Measurements from ENCODE around the gene KIZ. TPM values are rescaled to one million over a fixed set of nuclear protein-coding genes. Genes with fewer than 3 reads are reported as not detected.

The KIZ gene
- polyA plus RNA-seq, 4 donors: 24.1 to 38.5 (median 34.8) TPM

DNA sequence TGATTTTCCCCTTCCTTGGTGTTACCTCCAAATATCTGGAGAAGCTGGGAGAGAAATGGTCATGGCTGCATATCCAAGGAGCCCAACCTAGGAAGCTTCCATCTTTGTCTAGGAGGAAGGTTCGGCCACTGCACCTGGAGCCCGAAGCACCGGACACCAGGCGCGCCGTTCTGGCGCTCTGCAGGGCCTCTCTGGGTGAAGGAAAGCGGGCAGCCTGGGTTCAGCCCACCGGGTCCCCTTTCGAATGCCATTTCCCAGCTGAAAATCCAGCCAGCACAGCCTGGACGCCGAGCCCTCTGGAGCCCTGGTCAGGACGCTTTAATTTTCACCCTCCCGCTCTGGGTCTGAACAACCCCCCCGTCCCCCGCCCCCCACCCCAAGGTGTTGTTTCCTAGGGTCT, 21.0 kb upstream of the KIZ start:
- no peak for DNase-seq (ENCODE audit: low read depth in 4 of 4, low spot score in 3 of 4)

DNA sequence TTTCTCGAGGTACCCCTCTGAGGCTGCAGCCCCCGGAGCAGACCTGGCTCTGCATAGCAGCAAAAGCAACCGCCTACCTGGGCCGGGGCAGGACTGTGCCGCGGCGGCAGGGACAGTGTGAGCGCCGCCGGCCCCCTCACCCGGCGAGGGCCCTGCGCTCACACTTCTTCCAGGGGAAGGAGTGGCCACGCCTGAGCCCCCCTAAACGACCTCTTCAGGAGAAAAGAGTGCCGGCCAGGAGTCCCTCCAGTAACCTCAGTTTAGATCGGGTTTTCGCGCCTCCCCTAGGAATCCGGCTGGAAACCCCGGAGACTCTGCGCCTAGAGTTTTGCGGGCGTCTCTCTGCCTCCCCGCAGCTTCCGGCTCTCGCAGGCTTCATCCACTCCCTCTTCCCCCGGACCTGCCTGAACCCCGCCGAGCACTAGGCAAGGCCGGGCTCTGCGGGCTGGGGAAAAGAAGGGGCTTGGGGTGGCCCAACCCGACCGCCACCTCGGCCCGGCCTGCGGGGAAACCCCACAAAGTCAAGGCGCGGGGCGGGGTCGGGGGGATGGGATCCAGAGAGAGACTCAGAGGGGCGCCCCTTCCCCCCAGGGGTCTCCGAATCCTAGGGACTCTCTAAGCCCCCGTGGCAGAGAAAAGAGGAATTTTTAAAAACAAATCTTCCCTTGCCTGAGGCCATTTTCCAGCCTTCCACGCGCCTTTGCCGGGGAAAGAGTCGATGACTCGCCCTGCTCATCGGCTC, 20.3 kb upstream of the KIZ start:
- DNase-seq (ENCODE audit: low read depth in 4 of 4, low spot score in 3 of 4): no peak

DNA sequence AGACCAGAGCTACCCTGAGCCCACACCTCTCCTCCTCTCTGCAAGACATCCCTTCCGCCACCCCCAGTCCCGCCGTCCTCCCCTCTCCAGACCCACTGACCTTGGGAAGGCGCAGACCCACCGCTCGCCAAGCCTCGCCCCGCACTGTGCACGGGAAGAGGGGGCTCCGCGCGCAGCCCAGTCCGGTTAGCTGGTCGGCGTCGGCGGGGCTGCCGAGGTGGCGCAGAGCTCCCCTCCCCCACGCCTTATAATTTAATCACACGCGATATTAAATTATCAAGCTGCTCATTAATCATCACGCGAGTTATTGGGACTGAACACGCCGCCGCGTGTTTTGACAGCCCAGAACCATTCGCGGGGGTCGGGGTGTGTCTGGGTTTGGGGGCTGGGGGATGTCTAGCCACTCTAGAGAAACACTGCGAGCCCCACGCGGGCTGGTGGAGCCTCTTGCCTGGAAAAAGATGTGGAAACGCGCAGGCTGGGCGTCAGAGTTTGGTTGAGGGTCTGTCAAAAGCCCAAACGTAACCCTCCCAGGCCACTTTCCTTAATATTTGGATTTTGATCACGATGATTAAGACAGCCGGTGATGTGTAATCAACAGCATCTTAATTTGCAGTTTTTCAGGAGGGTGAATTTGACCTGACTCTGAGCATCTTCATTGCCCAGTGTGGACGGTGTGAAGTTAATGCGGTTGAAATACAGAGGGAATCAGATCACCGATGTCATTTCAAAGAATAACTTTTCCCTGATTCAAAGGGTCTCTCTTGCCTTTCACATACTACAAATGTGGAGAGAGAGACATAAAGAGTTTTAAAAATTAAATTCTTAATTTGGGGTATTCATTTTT, 19.5 kb upstream of the KIZ start, which contains the start of gene LINC00237:
TSS of gene LINC00237 (minus strand) at position 188 of the 847 bp plus-strand sequence.
- no peak for DNase-seq (ENCODE audit: low read depth in 4 of 4, low spot score in 3 of 4)

DNA sequence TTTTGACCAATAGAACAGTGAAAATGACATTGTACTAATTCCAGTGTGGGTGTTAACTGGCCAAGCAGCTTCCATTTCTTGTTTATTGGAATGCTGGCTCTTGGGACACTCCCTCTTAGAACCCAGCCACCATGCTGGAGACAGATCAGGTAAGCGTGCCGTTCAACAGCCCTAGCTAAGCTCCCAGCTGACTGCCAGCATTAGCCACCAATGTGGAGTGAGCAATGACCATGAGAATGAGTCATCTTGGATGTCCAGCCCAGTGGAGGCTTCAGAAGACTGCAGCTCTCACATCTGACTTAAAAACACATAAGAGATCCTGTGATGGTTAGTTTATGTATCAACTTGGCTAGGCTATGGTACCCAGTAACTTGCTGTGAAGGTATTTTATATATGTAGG, 16.7 kb upstream of the KIZ start:
- no peak for DNase-seq (ENCODE audit: low read depth in 4 of 4, low spot score in 3 of 4)

DNA sequence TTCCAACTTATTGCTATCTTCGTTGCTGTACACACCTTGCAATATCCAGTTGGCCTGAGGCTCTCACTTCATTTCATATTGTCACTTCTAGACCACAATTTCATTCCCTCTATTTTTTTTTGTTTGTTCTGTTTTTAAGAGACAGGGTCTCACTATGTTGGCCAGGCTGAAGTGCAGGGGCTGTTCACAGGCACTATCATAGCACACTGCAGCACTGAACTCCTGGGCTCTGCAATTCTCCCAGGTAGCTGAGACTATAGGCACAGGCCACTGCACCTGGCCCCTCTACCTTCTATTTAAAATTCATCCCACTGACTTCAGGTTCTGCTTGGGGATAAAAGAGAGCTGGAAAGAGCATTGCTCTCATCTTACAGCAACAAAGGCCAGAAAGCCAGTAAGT, 15.1 kb upstream of the KIZ start:
- DNase-seq (ENCODE audit: low read depth in 4 of 4, low spot score in 3 of 4): no peak

DNA sequence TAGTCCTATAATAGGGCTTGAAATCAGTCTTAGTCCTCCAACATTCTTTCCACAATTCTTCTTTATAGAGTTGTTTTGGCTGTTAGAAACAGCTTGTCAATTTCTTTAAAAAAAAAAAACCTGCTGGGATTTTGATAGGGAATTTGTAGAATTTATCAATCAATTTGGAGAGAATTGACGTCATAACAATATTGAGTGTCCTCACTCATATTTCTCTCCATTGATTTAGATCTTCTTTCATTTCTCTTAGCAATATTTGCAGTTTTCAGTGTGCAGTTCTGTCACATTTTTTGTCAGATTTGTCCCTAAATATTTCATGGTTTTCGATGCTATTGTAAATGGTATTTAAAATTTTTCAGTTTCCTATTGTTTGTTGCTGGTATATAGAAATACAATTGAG, 14.5 kb upstream of the KIZ start:
- no peak for DNase-seq (ENCODE audit: low read depth in 4 of 4, low spot score in 3 of 4)

DNA sequence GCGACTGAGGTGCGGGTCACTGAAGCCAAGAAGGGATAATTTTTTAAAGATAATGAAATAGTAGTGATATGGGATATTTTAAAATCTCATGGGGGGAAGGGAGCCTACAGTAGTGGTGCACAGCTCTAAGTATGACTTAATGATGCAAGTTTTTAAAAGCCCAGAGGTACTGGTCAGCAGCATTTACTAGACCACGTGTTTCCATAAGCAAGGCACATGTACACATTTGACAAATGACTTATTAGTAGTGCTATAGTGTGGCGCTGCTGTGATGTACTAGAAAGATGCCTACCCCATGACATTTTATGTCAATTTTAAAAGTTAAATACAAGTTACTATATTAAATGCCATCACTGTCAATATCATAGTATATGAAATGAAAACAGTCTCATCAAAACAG, 12.2 kb upstream of the KIZ start:
- DNase-seq (ENCODE audit: low read depth in 4 of 4, low spot score in 3 of 4): no peak

DNA sequence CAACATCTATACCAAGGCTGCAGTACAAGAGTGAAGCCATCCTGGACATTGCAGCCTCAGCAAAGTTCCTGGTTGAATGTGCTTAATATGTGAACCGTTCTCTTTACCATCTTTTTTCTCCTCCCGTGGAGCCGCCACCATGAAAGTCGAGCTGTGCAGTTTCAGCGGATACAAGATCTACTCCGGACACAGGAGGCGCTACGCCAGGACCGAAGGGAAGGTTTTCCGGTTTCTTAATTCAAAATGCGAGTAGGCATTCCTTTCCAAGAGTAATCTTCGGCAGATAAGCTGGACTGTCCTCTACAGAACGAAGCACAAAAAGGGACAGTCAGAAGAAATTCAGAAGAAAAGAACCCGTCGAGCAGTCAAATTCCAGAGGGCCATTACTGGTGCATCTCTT, 11.3 kb upstream of the KIZ start:
- DNase-seq (ENCODE audit: low read depth in 4 of 4, low spot score in 3 of 4): no peak

DNA sequence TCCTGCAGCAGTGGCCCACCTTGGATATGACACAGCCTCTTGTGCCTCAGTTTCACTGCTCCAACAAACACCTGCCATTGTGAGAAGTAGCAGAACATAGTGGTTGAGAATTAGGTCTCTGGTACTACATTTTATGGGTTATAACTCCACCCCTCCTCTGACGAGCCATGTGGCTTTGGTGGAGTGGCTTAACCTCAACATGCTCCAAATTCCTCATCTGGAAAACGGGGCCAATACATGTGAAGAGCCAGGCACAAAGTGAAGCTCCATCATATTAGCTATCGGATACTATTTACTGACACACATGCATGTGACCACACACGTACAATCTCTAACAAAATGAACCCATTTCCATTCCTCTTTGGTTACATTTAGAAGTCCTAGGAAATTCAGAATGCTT, 8.4 kb upstream of the KIZ start:
- no peak for DNase-seq (ENCODE audit: low read depth in 4 of 4, low spot score in 3 of 4)

DNA sequence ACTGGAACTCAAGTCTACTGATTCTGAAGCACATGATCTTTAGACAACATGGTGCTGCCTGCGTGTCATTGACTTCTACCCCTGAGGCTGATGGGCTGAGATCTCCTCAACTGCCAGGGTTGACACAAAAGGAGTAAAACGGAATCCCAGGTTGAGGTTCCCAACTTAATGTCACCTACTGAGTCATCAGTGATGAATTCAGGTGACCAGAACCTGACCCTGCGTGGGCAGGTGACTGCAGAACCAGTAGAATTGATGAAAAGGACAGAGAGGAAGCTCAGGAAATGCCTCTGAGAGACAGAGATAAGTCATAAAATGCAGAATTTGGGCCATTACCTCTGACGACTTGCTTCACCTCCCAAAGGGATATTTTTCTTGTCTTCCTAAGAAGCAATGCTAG, 7.7 kb upstream of the KIZ start:
- DNase-seq (ENCODE audit: low read depth in 4 of 4, low spot score in 3 of 4): no peak

DNA sequence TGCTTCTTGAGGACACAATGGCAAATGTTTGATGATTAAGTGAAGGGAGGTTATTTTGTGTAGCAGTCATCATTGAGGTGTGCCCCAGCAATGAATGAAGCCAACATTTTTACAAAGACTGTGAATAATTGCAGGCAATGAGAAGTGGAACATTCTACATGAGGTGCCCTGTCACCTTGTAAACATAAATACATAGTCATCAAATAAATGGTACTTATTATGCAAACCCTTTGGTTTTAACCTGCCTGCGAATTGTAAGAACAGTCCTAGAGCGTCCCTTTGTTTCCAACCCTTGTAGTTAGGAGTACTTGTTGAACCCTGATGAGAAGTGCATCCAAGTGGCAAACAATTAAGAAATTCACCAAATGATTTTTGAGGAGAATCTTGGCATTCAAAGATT, 7.1 kb upstream of the KIZ start:
- DNase-seq (ENCODE audit: low read depth in 4 of 4, low spot score in 3 of 4): no peak

DNA sequence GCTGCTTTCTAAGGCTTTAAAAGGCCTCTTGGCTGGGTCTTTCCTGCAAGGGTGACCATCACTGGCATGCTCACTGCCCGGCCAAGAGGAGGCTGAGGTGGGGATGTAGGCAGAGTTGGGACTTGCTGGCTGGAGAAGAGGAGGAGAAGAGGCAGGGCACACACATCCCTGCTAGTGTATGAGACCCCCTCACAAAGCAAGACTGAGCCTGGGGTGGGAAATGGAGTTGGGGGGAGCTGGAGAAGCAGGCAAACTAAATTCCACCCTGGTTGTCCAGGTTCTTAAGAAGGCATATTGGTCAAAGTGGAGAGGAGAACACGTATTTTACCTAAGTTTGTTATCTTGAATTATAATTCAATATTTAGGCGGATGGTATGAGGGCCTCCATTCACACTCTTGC, 1.7 kb upstream of the KIZ start:
- DNase-seq (ENCODE audit: low read depth in 4 of 4, low spot score in 3 of 4): no peak

DNA sequence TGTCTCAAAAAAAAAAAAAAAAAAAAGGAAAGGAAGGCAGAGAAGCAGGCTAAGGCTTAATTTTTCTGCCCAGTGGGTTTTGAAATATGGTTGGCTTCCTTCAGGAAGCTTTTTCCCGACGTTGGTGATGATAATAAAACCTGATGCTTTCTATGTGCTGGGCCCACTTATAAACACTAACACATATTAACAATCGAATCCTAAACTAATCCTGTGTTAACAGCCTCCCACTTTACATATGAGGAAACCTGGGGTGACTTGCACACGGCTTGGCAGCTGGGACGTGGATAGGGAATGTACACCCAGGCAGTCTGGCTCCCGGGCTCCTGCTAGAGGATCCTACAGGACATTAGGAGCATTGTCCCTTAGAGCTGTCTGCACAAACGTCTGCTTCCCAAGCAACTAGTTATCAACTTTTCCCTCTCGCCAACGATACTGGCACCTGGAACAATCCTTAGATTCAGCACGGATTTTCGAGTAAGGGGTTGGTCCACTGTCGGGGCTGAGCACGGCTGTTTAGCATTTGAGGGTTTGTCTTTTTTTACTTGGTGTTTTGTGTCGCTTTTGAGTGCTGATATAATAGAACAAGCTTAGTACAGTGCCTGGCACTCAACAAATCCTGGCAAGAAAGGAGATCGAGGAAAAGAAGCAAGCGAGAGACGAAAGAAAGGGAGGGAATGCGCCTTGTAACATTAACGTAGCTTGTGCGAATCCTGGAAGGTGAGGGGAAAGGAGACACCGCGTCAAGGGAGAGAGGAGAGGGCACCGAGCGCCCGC, 622 bp upstream of the KIZ start:
- peak in 1 of 4 donors; percentile 71 for DNase-seq (ENCODE audit: low read depth in 4 of 4, low spot score in 3 of 4)

DNA sequence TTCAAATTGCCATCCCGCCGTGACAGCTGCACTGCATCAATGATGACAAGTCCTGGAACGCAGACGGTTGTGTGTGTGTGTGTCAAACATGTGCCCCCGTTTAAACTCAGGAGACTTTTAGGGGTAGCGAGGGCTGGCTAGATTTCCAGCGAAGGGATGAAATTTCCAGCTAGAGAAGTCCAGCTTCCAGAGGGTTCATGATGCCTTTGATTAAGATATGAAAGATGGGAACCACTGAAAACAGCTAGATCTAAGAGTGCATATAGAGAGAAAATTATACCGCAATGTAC, 644 bp downstream of the KIZ start:
- no peak for DNase-seq (ENCODE audit: low read depth in 4 of 4, low spot score in 3 of 4)

DNA sequence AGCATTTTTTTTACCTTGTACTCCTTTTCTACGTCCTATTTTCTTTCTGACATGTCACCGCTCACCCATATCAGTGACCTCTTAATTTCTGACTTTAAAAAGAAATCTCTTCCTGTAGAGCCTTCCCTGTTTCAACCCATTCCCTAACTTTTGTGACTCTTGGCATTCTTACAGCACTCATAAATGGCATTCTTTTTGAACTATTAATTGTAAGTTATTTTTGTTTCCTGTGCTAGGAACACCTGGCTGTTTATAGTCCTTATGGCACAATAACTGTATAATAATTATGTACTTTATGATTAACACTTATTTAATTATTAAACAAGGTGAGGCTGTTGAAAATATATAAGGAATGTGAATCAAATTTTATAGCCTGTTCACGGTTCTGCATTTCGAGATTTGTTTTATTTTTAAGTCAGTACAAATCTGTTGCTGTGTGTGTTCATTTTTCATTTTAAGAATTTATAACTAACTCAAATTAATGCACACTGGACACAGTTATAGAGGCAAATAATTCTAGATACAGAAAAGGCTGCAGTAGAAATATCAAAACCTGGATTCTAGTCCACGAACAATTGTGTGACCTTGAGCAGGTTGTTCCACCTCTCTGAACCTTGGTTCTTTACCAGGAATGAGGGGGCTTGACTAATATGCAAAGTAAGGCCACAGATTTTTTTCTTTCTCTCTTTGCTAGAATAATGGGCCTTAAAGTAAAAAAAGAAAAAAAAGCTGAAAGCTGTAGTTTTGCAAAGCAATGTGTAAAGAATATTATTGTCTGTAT, 1.5 kb downstream of the KIZ start:
- no peak for DNase-seq (ENCODE audit: low read depth in 4 of 4, low spot score in 3 of 4)

DNA sequence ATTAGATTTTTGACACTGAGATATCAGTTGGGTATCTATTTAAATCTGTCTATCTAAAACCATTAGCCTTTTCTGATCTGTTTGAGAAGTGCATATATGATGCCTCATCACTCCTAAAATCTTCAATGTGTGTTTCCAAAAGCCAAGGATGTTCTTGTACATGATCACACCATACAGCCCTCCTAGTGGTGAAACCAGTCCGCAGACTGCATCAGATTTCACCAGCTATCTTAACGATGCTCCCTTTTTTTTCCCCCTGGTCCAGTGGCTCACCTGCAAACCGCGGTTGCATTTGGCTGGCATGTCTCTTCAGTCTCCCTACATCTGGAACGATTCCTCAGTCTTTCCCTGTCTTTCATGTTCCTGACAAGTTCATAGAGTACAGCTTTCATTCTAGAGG, 4.0 kb downstream of the KIZ start:
- DNase-seq (ENCODE audit: low read depth in 4 of 4, low spot score in 3 of 4): no peak

DNA sequence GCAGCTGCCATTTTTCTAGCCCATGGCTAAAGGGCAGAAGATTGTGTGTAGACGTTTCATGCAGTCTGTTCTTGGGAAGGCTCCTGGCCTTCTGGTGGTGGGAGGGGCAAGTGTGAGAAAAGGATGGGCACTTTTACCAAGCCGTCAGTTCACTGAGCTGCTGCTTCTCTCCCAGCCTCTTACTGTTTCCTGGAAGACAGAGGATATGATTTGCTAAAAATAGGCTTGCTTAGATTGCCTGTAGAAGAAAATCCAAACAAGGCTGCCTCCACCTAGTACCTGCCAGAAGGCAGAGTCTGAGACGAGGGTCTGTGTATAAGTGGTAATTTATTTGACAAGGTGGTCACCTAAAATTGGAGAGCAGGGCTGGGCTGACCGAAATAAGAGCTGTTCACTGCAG, 7.5 kb downstream of the KIZ start:
- DNase-seq (ENCODE audit: low read depth in 4 of 4, low spot score in 3 of 4): no peak

DNA sequence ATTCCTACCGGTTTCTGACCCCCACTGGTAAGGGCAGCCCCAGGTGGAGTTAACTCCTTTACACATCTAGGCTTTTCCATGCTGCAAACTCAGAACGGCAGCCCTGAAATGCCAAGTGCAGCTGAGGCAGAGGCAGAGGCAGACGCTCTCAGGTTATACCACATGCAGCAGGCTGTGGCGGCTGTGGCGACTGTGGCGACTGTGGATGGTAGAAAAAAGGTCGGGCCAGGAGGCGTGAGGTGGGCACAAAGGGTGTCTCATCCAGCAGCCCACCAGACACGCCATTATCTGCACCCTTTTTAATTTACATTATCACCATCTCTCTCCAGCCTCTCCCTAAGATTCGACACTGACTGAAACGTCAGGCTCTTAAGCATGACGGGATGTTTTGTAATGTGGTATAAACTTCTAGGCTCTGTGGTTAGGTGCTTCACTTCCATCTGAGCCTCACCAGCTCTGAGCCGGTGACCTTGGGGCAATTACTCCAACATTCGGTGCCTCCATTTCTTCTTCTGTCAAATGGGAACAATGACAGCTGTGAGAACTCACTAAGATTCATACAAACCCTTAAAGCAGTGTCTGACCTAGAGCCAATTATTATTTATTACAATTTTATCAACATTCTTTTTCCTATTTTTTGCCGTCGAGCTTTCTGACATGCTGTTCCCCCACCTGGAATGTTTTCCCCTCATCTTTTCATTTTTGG, 8.2 kb downstream of the KIZ start:
- no peak for DNase-seq (ENCODE audit: low read depth in 4 of 4, low spot score in 3 of 4)

DNA sequence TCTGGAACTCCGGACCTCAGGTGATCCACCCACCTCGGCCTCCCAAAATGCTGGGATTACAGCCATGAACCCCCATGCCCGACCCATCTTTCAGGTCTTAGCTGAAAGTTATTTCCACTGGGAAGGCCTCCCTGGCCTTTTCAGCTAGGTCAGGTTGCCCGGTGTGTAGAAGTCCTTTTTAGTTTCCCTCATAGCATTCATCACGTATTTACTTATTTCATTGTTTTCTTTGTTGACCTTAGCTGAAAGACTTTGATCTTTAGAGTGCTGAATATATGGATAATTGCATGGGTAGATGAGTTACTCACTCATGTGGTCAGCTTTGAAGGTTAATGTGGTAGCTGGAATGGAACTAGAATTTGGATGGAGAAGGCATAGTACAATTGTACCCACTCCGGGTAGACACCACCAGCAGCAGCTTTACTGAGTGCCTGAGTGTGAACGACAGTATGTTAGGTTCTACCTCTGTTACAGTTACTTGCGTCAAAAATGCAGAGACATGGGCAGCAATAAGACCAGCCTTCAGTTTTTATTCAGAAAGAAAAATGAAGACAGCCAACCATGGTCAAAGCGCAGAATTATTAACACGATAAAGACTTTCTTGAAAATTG, 9.1 kb downstream of the KIZ start:
- DNase-seq (ENCODE audit: low read depth in 4 of 4, low spot score in 3 of 4): no peak

All from left renal pelvis (tissue), 4 donors.